Cardiac fibroblast (primary cell): Measurements from ENCODE around the gene FAM120B.
A peak's percentile ranks its signal among the peaks of the same experiment; 100 is the strongest.
"Not testable (repeated sequence)": the region's sequence is repeated elsewhere in the genome, so short reads cannot be mapped to it uniquely, and the experiment has no call there.

Experiments used
- DNase-seq, 2 donors: peaks; one replicate each; pipeline versions ENCODE4 v3.0.0 to v3.0.0-alpha.2; 2010; ENCODE audit warnings: low read depth in 2 of 2
- H3K4me3 ChIP-seq, 2 donors: replicated peaks in 1 of 2; 1 replicate in 1 of 2; 2 replicates in 1 of 2; pipeline ENCODE4 v1.5.1; 2011; ENCODE audit warnings: low read depth in 2 of 2, low read length in 2 of 2, mild to moderate bottlenecking in 2 of 2, moderate library complexity in 1 of 2
- CTCF ChIP-seq: IDR thresholded peaks from one replicate; pipeline ENCODE4 v1.5.1; 2011; ENCODE audit warnings: low read depth, mild to moderate bottlenecking, low read length, inconsistent platforms

Gene FAM120B

GRCh38 chr6:170385506-170385905, 78.9 kb downstream of the FAM120B start:
- no peak for DNase-seq
- H3K4me3 ChIP-seq = no peak overlapping the region
- TF ChIP-seq CTCF = no peak

- TF ChIP-seq CTCF = no peak
- no peak overlapping the region for H3K4me3 ChIP-seq
- DNase-seq = peak; percentile 45 to 58
Observed at GRCh38 chr6:170388113-170388512, 81.6 kb downstream of the FAM120B start.

- no peak for TF ChIP-seq CTCF
- no peak for DNase-seq
- H3K4me3 ChIP-seq = no peak overlapping the region
Observed at GRCh38 chr6:170393033-170393432, 86.5 kb downstream of the FAM120B start.

GRCh38 chr6:170393807-170394399, 87.3 kb downstream of the FAM120B start:
- peak in 1 of 2 donors; percentile 32 for DNase-seq
- TF ChIP-seq CTCF = no peak

GRCh38 chr6:170394980-170395379, 88.4 kb downstream of the FAM120B start:
- H3K4me3 ChIP-seq = no peak overlapping the region
- TF ChIP-seq CTCF = no peak
- DNase-seq = no peak

More at GRCh38 chr6:170393807-170394399, 87.3 kb downstream of the FAM120B start:
- H3K4me3 ChIP-seq = no peak overlapping the region

- DNase-seq, H3K4me3 ChIP-seq: not testable (repeated sequence)
Observed at GRCh38 chr6:170398743-170399369, 92.3 kb downstream of the FAM120B start.

GRCh38 chr6:170399955-170400558, 93.5 kb downstream of the FAM120B start:
- DNase-seq, H3K4me3 ChIP-seq: not testable (repeated sequence)
